GM21723 (cell line): ENCODE measurements around the gene FCSK.
A peak's percentile ranks its signal among the peaks of the same experiment; 100 is the strongest.

ENCODE experiments used
- ATAC-seq: cut with Tn5 transposase; IDR thresholded peaks from one replicate; pipeline ENCODE4 v1.9.1; 2021; ENCODE audit warnings: mild to moderate bottlenecking, moderate library complexity; ENCODE audit not compliant: unreplicated experiment

The FCSK gene

DNA sequence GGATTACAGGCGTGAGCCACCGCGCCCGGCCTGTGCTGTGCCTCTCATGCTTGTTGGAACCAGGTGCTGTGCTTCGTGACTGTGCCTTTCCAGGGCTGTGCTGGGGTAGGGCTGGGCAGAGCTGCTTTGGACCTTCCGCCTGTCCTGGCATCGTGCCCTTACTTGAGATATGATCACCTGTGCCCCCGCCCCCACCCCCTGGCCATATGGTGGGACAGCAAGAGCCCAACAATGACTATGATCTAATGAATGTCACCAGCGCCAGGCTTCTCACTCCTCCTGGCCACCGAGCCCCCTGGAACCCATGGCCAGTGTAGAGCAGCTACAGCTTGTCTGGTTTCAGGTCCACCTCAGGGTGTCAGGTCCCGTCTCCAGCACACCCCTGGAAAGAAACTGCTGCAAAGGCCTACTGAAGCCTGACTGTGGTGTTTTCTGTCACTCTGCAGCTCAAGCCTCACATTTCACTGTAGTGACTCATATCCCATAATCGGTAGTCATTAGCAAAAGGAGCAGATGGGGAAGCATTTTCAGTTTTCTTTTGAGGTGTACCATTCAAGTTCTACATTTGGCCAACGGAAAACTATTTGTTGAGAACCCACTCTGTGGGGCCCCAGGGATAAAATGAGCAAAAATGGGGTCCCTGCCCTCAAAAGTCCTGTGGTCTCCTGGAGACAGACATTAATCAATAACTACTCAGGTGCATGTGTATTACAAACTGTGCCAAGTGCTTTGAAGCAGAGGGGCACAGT, 22.1 kb downstream of the FCSK start:
- peak; percentile 85 for ATAC-seq

DNA sequence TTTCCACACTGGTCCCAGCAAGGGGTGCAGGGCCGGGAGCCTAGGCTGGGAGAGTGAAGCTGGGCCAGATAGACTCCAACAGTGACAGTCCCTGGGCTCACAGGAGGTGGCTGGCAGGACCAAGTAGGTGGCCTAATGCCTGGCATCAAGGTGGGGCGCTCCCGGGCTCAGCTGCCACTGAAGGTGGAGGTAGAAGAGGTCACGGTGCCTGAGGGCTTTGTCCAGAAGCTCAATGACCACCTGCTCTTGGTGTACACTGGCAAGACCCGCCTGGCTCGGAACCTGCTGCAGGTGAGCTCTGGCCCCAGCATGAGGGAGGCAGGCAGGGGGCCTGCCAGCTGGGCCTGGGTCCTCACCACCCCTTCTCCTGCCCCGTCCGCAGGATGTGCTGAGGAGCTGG, 23.8 kb downstream of the FCSK start:
- ATAC-seq = no peak

DNA sequence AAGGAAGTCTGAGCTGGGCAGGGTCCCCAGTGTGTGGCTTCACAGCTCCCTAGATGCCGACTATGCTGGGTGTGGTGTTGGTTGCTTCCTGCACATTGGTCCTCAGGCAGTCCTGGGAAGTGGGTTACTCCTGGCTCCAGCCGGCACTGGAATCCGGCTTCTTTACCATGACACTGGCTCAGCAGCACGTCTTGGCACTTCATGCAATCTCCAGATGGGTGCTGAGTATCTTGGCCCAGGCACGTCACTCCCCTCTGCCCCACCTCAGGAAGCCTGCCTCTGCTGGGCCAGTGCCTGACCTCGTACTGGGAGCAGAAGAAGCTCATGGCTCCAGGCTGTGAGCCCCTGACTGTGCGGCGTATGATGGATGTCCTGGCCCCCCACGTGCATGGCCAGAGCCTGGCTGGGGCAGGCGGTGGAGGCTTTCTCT, 24.5 kb downstream of the FCSK start:
- ATAC-seq = no peak

DNA sequence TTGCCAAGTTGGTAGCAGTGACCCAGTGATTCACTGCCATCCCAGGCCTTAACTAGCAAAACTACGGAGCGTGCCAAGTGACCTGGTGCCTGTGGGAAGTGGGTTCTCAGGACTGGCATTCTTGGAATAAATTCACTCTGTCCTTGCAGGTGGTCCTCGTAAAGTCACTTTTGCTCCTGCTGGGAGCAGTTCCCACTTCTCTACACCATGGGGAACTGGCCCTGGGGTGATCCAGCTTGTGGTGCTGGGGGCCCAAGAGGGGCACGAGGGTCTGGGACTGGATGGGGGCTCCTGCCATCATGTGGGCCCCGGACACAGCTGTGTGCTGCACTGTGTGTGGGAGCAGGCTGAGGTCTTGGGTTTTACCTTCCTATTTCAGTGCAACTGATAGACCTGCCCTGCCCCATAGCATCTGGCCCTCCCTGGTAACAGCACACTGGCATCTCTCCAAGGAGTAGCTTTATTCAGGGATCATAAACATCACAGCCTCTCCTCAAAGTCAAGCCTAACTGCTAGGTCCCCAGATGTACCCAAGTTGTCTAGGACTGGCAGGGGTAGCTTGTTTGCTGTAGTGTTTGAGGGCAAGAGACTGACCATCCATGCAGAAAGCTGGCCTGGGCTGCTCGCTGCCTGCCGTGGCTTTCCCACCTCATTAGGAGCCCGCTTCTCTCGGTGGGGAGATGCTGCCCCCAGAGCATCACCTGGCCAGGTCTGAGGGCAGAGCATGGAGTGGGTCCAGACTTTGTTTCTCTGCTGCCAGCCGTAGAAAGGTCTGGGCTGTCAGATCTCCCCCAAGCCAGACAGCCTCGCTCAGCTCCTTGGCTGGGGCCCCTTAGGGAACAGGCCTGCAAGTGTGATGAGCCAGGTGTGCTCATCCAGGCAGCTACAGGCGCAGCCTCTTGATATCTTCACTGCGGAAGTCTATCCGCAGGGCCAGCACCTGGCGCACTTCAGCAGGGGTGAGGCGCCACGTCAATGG, 26.0 kb downstream of the FCSK start:
- no peak for ATAC-seq

DNA sequence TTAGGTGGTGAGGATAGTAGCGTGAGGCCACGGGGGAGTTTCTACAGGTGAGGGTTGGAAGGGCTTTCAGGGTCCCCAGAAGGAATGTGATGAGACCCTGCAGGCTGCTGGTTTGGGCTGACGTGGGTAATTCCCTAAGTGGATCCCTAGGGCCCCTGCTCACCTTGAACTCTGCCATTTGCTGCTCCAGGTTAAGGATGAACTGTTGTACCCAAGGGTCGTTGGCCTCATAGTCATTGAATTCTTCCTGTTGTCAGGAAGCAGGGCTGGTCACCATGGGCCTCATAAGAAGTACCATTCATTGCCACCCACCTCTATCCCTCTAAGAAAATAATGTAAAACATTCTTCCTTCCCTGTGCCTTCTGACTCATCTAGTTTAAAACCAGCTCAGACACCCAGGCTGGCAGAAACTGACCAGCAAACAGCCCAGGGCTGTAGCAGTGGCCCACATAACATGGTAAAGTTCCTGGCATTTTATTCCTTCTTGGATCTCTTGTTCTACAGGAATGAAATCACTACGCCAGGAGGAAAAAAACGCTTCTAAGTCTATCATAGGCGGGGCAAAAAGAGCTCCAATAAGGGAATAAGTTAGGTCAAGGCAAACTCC, 27.6 kb downstream of the FCSK start:
- ATAC-seq = no peak

DNA sequence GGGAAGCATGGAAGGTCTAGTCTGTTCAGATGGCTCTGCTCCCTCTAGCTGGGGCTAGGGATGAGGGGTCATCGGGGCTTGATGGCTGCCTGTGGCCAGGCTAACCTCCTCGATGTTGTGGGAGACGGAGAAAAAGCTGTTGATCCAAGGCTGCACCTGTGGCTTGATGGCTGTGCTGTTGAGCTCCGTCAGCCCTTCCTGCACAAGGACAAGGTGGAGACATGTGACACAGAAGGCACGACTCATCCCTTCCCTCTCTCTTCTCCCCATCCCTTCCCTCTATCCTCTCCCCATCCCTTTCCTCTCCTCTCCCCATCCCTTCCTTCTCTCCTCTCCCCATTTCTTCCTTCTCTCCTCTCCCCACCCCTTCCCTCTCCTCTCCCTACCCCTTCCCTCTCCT, 28.2 kb downstream of the FCSK start:
- no peak for ATAC-seq

DNA sequence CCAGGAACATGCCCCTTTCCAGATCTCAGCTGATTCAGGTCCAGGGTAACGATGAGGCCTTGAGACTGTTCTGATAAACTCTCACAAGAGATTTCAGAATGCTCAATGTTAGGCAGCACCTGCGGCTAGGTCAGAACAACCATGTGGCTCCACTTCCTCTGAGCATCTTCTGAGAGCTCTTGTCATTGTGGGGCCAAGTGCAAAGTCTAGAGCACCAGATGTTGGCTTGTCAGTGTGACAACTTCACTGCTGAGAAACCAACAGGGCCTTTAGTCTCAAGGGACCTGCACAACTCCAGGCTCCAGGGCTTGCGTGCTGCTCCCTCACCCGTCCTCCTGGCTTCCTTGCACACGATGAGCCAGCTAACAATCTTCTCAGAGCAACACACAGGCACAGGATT, 29.0 kb downstream of the FCSK start:
- peak; percentile 82 for ATAC-seq

DNA sequence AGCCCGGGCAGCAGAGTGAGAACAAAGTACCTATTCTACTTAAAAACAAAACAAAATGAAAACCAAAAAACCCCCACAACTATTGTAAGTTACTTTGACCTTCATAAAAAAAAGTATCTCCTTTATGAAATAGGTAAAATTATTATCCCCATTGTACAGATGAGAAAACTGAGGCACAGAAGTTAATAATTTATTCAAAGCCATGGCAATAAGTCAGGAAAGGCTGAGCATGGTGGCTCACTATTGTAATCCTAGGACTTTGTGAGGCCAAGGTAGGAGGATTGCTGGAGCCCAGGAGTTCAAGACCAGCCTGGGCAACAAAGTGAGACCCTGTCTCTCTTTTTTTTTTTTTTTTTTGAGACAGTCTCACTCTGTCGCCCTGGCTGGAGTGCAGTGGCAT, 30.5 kb downstream of the FCSK start:
- no peak for ATAC-seq

DNA sequence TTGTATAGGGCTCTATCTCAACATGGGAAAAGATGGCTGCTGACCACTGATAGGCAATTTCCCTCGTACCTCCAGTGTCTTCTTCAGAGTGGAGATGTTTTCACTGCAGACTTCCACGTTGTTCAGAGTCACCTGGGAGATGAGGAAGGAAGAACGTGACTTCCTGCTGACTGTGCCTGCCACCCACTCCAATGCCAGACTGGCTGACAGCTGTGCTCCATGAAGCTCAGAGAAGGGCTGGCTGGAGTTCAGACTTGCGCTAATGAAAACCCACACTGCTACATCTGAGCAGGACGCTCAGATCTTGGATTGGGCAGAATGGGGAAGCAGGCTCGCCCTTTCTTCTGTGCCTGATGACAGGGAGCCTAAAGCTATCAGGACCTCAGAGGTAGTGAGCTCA, 35.9 kb downstream of the FCSK start:
- ATAC-seq = no peak

DNA sequence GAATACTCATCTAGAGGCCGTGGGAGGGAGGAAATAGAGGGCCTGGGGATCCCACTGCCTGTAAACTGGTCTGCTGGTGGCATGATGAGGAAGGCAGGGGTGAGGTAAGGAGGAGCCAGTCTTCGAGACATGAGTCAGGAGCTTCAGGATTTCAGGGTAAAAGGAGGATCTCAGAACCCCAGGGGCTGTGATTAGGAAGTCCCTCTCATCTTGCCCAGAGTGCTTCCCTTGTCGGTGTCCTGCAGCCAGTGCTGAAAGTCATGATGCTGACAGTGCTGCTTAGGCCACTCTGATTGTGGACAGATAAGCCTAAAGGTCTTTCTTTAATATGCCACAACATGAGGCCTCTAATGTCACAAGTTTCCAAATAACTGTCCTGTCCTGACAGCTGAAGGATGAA, 39.4 kb downstream of the FCSK start:
- ATAC-seq = no peak

DNA sequence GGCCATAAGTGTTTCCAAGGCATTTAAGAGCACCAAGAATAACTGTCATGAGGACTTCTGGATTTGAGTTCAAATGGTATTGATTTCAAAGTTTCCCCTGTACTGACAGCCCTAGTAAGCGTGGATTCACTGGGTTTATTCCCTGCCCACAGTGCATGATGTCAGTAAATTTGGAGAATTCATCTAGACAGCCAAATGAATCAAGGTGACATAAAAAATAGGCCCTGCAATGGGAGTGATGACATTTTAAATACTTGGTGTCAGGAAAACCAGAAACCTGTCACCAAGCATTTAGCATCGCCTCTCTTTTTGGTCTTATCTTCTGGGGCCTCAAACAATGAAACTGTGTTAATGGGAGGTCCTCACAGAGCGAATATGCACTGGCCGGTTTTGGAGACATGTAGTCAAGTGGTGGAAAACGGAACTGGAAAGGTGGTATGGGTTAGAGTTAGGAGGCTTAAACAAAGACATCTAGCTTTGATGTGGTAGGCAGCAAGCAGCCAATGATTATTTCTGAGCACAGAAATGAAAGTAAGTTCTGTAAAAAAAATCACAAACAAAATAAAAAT, 39.9 kb downstream of the FCSK start:
- no peak for ATAC-seq

DNA sequence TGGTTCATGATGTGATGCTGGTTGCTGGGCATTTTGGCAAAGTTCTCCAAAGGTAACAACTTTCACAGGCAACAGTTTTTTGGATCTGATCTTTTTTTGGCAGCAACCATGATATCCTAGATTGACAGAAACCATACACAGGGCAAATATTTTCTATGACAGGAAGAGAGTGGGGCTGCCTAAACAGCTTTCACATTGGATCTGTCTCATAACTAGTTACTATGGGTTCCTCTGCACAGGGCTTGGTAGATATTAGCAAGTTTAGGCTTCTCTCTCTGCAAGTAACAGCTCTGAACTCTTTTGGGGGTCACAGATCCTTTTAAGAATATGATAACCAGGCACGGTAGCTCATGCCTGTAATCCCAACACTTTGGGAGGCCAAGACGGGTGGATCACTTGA, 40.4 kb downstream of the FCSK start:
- no peak for ATAC-seq

DNA sequence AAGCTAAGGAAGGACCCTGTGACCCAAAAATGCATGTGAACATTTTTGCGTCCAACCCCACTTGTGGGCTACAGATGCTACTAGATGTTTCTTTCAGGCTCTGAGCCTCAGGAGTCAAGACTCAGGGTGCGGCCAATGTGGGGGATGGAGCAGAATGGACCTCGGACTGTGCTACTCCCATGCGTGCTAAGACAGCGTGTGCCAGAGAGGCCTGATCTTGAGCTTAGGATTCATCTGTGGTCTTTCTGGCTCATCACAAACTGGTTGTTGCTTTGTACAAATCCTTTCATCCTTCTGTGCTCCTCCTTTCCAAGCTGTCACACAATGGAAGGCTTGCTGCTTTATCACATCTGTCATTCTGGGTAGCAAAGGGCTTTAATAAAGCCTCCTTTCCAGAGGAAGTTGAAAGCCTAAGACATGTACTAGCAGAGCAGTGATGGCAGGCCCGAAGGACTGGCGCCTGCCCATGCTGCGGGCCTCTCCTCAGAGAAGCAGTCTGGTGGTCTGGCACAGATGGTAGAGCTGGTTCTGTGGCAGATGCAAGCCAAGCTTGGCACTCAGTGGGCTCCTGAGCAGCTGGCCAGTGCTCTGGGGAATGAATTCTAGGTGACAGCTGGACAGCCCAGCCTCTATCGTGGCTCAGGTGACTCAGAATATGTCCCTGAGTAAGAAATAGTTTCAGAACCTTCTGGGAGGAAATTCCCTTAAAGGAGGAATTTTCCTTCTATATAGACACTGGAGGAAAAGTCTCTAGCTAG, 41.2 kb downstream of the FCSK start:
- ATAC-seq = no peak

DNA sequence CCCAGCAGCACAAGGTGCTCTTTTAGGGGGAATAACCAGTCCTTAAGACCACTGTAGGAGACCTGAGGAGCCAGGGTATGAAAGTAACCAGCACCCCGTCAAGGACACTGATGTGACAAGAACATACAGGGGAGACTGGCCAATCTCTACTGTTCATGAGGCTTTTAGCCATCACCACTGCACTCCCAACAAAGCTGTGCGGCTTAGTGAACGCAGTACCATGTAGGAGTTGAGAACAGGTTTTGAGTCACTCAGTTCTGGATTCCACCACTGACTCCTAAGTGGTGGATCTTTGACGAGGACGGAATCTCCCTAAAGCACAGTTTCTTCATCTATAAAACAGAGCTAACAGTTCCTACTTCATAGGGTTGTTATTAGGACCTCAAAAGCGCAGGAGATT, 42.1 kb downstream of the FCSK start:
- no peak for ATAC-seq

DNA sequence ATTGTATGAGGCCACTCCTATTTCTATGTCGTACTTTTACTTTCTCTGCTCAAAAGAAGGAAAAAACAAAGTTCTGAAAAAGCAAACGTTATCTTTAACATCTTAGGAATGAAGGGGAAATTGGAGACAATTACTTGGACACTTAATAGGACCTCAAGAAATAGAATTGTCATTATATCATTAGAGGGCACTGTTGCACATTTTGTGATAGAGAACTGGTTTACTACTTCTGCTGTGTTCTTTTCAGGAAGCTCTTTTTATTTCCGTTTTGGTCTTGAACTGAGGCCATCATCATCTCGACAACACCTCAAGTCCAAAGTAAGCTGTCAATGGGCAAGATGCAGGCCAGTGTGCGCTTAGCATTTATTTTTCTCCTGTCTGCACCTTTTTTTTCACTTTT, 54.4 kb downstream of the FCSK start:
- ATAC-seq = no peak

DNA sequence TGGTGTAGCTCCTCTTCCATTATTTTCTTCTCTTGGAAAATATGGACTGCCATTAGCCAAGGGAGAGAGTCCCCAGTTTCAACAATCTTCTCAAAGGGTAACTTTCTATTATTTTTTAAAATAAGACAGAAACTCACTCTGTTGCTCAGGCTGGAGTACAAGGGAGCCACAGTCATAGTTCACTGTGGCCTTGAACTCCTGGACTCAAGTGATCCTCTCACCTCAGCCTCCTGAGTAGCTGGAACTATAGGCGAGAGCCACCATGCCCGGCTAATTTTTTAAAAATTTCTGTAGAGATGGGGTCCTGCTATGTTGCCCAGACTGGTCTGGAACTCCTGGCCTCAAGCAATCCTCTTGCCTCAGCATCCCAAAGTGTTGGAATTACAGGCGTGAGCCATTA, 55.8 kb downstream of the FCSK start:
- ATAC-seq = no peak

DNA sequence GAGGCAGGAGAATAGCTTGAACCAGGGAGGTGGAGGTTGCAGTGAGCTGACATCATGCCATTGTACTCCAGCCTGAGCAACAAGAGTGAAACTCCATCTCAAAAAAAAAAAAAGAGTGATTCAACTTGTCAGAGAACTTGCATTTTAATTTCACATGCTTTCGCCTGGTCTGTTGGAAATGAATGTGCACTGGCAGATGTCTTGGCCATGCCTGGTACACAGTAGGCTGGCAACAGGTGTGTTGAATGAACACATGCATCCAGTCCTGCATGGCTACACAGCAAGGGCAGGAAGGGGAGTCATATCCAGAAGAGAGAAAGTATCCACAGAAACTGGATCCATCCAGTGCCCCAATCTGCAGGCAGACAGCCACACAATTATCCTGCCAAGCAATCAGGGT, 57.4 kb downstream of the FCSK start:
- ATAC-seq = no peak

DNA sequence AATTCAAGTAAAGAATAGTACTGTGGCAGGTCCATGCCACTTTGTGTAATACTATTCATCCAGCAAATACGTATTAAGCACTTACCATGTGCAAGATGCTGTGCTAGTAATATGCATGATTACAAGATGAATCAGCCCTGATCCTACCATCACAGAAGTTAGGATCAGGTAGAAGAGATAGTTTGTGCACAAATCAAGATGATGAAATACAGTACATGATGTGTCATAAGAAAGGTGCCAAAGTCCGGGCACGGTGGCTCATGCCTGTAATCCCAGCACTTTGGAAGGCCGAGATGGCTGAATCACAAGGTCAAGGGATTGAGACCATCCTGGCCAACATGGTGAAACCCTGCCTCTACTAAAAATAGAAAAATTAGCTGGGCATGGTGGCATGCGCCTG, 58.1 kb downstream of the FCSK start:
- no peak for ATAC-seq

DNA sequence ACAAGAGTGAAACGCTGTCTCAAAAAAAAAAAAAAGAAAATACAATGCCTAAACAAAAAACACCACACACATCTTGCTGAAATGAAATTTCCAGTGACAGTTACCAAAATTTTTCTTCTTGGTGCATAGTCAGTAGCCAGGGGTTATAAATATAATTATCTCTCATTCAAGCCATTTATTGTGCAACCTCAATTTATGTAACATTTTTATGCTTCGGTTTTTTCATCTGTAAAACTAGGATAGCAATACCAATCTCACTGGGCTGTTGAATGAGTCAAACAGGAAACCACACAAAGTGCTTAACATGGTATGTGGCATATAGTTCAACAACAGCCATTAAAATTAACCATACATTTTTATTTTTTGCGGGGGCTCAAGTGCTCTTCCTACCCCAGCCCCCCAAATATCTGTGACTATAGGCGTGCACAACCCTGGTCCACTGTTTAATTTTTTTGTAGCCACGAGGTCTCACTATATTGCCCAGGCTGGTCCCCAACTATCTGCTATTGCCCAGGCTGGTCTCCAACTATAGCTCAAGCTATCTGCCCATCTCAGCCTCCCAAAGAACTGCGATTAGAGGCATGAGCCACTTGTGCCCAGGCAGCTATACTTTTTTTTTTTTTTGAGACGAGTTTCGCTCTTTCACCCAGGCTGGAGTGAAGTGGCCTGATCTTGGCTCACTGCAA, 66.4 kb downstream of the FCSK start:
- ATAC-seq = no peak
